Lung microvascular endothelial cell (primary cell): Measurements from ENCODE around the gene IL12B. TPM values are rescaled to one million over a fixed set of nuclear protein-coding genes. Genes with fewer than 3 reads are reported as not detected.
A peak's percentile ranks its signal among the peaks of the same experiment; 100 is the strongest.
"Not testable (repeated sequence)": the region's sequence is repeated elsewhere in the genome, so short reads cannot be mapped to it uniquely, and the experiment has no call there.

Source experiments
- DNase-seq, 2 donors: peaks; one replicate each; pipeline versions ENCODE4 v3.0.0 to v3.0.0-alpha.2; 2010; ENCODE audit warnings: low read depth in 2 of 2
- total RNA-seq: library from RNA; depleted of rRNA; stranded (reverse); fragments of >200 nt; gene quantifications from 2 replicates; pipeline ENCODE4 v1.2.1, GENCODE V29; 2014

IL12B gene
- total RNA-seq, 1 donor from 2014 or later, result not detected

GRCh38 chr5:159297300-159297699 lies 33.0 kb downstream of the IL12B start:
- DNase-seq, result not testable (repeated sequence)

- no peak for DNase-seq
These were observed 35.4 kb downstream of the IL12B start for GRCh38 chr5:159294921-159295320.

DNA sequence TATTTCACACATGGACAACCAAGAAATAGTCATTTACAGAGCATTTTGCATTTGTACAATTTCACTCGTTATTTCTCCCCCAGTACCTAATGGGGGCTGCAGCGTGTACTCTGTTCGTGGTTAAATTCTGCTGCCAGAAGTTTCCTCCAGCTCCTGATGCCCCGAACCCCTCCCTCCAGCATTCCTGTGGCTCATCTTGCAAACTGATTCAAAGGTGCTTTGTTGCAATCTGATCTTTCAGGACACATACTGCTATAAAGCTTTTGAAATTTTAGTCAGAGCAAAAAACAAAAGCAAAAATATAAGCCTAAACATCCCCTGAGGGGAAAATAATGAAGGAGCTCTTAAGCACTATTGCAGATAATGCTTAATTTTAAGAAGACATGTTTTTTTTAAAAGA lies 39.5 kb downstream of the IL12B start:
- DNase-seq, result no peak

DNA sequence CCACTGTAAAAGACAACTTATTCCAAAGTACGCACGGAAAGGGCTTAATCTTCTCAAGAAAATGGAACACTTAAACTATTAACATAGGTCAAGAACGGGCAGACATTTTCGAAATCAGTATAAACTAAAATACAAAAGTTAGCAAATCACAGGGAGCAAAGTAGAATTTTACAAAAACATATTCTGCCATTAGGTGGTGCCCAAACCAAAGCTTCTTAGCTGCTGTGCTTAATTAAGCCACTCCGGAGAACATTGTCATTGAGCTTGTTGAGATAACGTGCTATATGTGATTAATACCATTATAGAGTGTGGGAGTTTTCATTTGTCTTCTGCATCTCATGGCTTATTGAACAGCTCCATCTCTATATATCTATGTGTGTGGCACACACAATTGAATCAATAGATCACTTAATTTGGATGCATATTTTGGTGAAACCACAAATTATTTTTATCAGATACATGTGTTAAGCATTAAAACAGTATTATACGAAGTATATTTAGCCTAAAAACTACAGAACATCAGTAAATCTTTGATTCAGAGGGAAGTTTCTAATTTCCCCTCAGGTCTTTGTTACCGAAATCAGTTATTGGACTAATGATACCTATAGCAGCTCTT lies 43.8 kb downstream of the IL12B start:
- peak; percentile 42 to 51 for DNase-seq

- no peak for DNase-seq
These were observed 55.6 kb downstream of the IL12B start for GRCh38 chr5:159274676-159275075.

GRCh38 chr5:159273923-159274322 lies 56.4 kb downstream of the IL12B start:
- no peak for DNase-seq

DNA sequence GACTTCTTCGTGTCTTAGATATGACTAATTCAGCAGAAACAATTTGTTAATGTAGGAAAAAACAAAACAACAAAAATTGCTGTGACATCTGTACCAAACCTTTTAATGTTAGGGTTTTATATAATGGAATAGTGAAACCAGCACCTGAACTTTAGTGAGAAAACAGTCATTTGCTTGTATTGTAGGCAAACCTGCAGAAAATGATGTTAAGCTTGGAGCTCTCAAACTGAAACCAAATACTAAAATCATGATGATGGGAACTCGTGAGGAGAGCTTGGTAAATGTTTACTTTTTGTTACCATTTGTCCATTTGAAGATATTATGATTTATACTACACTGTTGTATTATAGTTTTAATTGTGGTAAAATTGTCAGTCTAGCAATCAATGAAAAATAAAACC lies 60.6 kb downstream of the IL12B start:
- no peak for DNase-seq

- DNase-seq, result not testable (repeated sequence)
These were observed 63.5 kb downstream of the IL12B start for GRCh38 chr5:159266764-159267163.

Other genes with a start within 250 kb of the IL12B start
- gene EBF1, start 230.6 kb downstream of the IL12B start, total RNA-seq, result 0.87 and 1.2 TPM in 2 replicates
- 41.2 and 45.8 TPM in 2 replicates for gene RNF145, start 120.9 kb downstream of the IL12B start, total RNA-seq
- gene UBLCP1, start 67.2 kb downstream of the IL12B start, total RNA-seq, result 8.7 and 9.3 TPM in 2 replicates